Activated CD4-positive, alpha-beta T cell treated with anti-CD3 and anti-CD28 coated beads, Interleukin-2, amount 50 U/mL, for 1 hour (primary cell): ENCODE data around the gene PML.
"Not testable (repeated sequence)": the region's sequence is repeated elsewhere in the genome, so short reads cannot be mapped to it uniquely, and the experiment has no call there.

ENCODE experiments used
- DNase-seq: peaks from one replicate; pipeline ENCODE4 v3.0.0-alpha.2; 2020

PML gene

GRCh38 chr15:73959012-73959581 lies 35.4 kb upstream of the PML start:
- peak; percentile 27 for DNase-seq

- DNase-seq: no peak
Observed at GRCh38 chr15:73959801-73960200, 34.7 kb upstream of the PML start.

- DNase-seq: not testable (repeated sequence)
Observed at GRCh38 chr15:73960472-73961070, 33.9 kb upstream of the PML start.

- DNase-seq: no peak
Observed at GRCh38 chr15:73962433-73962832, 32.1 kb upstream of the PML start.

- peak; percentile 87 for DNase-seq
Observed at GRCh38 chr15:73964736-73965093, 29.8 kb upstream of the PML start.

- no peak for DNase-seq
Observed at GRCh38 chr15:73965094-73965757, 29.3 kb upstream of the PML start.

- no peak for DNase-seq
Observed at GRCh38 chr15:73965758-73966113, 28.8 kb upstream of the PML start.

- DNase-seq: no peak
Observed at GRCh38 chr15:73968461-73968860, 26.1 kb upstream of the PML start.

GRCh38 chr15:73969151-73969759 lies 25.3 kb upstream of the PML start:
- no peak for DNase-seq

GRCh38 chr15:73972984-73973682 lies 21.4 kb upstream of the PML start:
- DNase-seq: peak; percentile 77

- not testable (repeated sequence) for DNase-seq
Observed at GRCh38 chr15:73973683-73974200, 20.8 kb upstream of the PML start.

- peak; percentile 52 for DNase-seq
Observed at GRCh38 chr15:73975440-73976125, 18.9 kb upstream of the PML start.

- DNase-seq: no peak
Observed at GRCh38 chr15:73978896-73979295, 15.6 kb upstream of the PML start.

- DNase-seq: no peak
Observed at GRCh38 chr15:73979636-73980035, 14.9 kb upstream of the PML start.

- DNase-seq: no peak
Observed at GRCh38 chr15:73981761-73982221, 12.7 kb upstream of the PML start.

- no peak for DNase-seq
Observed at GRCh38 chr15:73982222-73982962, 12.1 kb upstream of the PML start.

- DNase-seq: no peak
Observed at GRCh38 chr15:73983211-73983727, 11.2 kb upstream of the PML start.

- DNase-seq: no peak
Observed at GRCh38 chr15:73983773-73984172, 10.7 kb upstream of the PML start.

GRCh38 chr15:73984208-73984979 lies 10.1 kb upstream of the PML start:
- no peak for DNase-seq

- DNase-seq: no peak
Observed at GRCh38 chr15:73985101-73985873, 9.2 kb upstream of the PML start.
